AG08395 (cell line): ENCODE measurements around the gene LCN2.
A peak's percentile ranks its signal among the peaks of the same experiment; 100 is the strongest.
"Not testable (repeated sequence)": the region's sequence is repeated elsewhere in the genome, so short reads cannot be mapped to it uniquely, and the experiment has no call there.

Experiments
- DNase-seq: peaks from one replicate; pipeline ENCODE4 v3.0.0; 2012; ENCODE audit warnings: mixed read lengths, low spot score

LCN2 gene

DNA sequence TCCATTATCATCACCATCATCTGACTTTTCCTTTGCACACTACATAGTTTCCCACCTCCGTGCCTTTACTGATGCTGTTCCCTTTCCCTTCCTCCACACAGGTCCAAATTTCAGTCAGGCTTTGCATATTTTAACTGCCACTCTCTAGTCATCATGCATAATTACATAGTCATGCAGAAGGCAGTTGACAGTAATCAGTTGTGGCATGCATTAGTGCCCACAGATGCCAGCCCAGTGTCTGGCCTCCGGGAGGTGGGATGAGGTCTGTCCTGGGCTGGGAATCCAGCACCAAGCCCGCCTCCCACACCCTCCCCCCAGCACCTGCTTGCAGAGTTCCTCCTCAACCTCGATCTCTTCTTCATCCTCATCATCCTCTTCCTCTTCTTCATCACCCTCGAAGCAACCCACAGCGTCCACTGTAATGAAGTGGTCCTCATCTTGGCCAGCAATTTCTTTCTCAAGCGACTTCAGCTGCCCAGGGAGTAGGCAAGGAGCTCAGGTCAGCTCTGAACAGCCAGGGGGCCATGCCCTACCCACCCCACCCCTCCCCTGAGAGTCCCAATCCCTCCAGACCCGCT, 19.6 kb downstream of the LCN2 start:
- no peak for DNase-seq

DNA sequence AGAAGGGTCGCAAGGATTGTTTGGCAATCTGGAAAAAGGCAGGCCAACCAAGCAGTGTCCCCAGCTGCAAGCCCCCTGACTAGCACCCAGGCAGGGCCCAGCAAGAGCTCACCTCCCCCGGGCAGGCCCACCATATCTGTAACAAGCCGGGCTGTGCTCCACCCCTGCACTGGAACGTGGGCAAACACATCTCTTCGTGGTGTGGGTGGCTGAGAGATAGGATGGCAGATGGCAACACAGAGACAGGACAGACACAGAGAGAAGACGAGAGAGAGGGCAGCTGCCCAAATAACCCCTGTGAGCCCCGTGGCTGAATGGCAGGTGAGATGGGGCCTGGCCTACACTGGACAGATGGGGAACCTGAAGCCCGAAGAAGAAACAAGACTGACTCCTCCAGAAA, 20.2 kb downstream of the LCN2 start:
- no peak for DNase-seq

DNA sequence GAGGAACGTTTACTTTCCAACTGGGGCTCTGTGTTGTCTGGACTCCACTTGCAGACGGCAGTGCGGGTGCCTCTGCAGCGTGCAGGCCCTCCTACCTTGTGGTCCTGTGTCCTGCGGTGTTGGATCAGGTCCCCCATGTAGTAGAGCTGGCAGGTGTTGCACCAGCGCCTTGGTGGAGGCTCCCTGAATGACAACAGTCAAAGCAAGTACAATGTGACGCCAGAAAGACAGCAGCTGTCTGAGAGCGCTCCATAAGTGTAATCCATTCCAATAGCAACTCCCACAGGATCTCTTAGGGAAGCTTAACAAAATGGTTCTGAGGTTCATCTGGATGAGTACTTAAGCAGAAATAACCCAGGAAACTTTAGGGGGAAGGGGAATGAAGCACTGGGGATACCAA, 20.7 kb downstream of the LCN2 start:
- no peak for DNase-seq

DNA sequence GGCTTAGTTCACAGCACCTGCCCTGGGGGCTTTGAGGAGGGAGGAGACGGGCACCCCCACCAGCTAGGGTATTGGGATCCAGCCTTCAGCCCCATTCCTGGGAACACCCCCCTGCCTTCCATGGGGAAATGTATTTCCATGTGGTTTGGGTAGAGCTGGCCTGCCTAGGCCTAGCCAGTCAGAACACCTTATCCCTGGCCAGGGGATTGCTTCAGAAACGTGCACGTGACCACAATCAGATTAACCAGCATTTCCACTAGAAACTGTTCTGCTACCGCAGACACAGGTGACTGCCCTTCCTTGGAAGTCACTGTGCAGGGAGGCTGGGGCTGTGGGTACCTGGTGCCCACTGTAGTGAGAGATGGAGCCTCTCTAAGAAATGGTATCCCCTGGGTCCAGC, 24.8 kb downstream of the LCN2 start:
- DNase-seq: no peak

DNA sequence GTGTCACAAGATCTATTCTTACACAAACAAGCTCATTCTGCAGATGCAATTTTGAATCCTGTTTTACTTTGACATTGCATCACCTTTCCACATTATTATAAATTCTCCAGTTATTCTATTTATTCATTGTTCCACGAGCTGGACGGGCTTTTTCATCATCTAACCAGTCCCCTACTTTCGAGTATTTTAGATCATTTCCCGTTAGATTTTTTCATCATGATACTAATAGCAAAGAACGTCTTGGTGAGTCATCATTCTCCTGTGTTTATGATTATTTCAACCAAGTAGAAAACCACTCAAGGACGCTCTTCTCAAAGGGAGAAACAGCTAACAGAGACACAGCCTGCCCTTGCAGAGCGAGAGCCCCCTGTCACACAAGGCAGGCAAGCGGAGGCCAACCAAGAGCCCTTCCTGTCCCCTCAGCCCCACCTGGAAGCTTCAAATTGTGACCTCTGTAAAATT, 25.9 kb downstream of the LCN2 start:
- no peak for DNase-seq

DNA sequence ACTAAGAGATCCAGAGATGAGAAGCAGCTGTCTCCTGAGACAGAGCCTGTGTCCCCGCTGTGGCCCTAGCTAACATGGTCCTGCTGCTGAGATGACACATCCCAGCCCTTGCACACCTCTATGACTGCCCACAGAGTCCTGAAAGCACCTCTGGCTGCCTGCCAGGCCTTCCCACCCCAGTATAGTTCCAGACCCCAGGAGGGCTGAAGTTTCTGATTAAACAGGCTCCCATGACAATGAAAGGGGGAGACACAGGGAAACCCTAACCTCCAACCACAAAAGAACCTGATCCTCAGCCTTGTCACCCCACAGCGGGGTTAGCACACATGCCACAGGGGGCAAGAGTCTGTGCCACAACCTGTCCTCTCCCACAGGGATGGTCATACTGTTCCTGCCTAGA, 26.5 kb downstream of the LCN2 start:
- no peak for DNase-seq

DNA sequence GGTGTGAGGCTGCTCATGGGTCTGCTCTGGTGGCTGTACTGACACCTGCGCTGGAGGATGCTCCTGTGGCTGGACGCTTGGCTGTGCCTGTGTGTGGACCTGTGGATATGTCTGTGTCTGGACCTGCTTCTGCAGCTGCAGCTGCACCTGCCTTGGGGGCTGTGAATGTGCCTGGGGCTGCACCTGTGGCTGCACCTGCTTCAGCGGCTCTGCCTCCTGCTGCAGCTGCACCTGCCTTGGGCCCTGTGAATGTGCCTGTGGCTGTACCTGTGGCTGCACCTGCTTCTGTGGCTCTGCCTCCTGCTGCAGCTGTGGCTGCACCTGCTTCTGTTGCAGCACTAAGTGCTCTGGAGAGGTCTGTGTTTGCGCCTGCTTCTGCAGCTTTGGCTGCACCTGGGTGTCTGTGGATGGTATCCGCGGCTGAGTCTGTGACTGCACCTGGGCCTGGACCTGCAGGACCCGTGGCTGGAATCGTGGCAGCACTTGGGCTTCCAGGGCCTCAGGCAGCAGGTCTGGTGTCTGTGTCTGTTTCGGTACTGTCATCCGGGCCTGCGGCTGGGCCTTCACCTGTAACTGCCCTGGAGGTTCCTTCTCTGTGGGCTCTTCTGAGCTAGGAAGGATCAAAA, 29.7 kb downstream of the LCN2 start:
- DNase-seq: no peak

DNA sequence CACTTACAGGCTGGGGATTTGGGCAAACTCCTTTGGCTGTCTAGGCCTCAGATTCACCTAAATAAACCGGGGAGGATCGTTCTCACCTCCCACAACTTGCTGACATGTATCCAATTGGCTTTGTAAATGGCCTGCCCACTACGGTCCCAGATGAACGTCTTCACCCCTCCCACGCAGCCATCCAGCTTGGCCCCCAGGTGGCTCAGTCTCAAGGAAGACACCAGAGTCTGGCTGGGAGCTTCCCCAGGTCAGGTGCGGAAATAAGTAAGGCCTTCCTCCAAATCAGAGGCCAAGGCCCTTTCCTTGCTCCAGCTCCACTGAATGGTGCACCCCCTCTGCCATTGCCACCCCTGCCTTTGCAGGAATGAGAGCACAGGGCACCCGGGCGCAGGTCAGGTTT, 30.7 kb downstream of the LCN2 start:
- no peak for DNase-seq

DNA sequence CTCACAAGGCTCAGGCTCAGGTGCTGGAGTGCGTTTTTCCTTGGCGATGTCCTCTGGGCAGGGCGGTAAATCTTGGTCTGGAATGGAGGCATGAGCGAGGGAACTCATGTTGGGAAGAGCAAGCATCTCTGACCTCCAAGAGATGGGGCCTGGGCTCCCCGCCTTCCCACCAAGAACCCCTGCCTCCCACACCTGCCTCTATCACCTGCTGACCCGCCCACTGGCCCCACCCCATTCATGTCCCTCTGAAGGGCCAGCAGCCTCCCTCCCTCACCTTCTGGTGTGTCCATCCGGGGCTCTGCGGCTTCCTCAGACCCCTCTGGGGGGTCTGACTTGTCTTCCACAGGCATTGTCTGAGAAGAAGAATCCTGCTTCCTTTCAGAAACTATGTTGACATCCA, 31.2 kb downstream of the LCN2 start:
- DNase-seq: no peak

DNA sequence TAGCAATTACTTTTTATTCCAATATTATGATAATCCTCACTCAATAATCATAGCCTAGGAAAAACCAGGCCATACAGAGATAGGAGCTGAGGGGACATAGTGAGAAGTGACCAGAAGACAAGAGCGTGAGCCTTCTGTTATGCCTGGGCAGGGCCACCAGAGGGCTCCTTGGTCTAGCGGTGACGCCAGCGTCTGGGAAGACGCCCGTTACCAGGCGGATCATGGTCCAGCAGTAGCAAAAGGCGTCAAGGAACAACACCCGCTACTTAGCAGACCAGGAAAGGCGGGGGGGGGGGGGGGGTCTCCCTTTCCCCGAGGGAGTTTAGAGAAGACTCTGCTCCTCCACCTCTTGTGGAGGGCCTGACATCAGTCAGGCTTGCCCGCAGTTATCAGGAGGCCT, 32.2 kb downstream of the LCN2 start:
- DNase-seq: not testable (repeated sequence)

DNA sequence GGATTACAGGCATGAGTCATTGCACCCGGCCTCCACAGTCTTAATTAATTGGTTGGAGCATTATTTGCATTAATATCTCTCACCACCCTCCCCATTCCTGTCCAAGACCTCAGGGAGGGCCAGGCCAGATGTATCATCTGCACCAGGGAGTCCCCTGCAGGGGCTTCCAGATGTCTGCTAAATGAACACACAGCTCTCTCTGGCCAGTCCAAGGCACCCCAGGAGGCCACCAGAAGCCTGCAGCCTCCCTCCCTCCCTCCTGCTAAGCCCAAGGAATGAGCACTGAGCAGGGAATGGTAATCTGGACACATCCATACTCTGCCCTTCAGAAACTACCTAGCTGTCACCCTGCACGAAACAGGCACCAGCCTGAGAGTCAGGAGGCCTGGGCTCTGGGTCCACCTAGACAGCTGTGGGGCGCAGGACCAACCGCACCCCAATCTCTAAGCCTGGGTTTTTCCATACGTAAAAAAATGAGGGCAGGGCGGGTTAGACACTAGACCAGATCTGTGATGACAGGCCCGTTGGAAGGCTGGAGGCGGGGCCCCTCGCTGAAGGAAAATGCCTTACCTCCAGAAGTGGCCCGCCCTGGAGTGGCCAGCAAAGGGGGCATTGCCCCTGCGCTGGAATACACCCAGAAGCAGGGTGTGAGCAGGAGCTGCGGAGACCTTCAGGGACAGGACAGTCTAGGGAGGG, 33.8 kb downstream of the LCN2 start:
- DNase-seq: no peak

DNA sequence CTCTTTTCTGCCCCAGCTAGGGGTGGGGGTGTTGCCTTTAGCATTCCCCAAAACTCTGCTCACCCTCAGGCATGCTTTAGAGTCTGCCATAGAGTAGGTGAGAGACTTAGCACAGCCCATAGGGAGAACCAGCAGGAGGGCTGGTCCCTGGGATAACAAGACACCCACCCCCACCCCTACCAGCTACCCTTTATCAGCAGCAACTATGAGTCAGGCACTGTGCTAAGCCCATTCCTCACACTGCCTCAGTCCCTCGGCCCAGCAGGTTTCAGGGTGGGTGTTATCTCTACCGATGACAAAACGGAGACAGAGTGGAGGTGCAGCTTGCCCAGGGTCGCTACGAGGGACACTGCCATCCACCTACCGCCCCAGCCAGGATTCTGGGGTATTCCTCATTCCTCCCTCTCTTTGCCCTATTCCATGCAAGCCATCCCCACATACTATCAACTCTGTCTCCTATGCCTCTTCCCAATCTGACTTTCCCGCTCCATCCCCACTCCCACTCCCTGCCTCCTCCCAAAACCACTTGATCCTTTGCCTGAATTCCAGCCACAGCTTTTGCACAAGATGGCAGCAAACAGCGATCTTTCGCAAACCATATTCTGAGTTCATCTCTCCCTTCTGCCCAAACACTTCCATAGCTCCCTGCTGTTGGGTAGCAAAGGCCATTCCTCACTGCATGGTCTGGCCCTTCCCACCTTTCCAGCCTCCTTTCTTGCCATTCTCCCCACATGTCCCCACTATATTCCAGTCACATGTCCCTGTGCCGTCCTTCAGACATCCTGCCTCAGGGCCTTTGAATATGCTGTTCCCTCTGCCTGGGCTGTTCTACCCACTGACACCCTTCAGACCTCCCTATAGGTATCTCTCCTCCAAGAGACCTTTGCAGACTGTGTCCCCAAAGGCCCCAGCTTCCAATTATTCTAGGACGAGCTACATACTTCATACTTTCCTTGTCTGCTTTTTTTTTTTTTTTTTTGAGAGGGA, 37.0 kb downstream of the LCN2 start:
- no peak for DNase-seq

DNA sequence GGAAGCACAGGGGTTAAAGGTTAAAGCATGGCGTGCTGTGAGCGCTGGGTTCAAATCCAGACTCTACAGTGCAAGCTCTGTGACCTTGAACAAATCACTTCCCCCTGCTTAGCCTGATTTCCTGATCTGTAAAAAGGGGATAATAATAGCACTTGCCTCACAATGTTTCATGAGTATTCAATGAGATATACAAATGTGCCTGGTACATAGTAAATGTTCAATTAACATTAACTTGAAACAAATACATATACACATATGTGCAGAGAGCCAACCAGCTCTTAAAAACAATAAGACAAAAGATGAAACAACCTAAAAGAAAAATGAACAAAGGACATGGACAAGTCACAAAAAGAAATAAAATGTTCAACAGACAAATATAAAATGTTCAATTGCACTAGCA, 38.1 kb downstream of the LCN2 start:
- DNase-seq: no peak

DNA sequence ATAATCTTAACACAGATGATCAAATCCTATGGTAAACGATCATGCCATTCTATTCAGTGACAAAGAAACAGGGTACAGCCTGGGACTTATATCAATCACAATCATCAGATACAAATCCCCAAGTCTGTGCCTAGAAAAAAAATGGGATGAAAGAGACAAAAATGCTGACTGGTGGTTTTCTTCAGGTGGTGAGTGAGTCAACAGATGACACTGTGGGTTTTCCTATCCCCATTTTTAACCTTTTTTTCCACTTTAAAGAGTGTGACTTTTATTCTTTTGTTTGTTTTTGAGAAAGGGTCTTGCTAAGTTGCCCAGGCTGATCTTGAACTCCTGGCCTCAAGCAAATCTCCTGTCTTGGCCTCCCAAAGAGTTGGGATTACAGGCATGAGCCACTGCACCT, 39.0 kb downstream of the LCN2 start:
- no peak for DNase-seq

DNA sequence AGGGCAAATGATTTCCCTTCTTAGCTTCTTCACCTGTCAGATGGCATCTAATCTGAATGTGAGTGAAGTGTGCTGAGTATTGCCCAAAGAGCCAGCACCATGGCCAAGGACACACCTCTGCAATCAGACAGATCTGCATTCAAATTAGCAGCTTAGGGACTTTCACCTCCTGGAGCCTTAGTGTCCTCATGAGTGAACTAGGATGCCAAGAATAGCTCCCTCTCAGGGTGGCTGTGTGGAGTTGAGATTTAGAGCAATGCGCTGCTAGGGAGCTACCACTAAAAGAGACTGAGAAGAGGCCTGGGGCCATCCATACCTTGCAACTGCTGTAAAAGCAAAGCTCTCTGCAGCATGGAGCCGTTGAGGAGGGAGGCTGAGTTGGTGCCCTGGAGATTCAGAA, 40.8 kb downstream of the LCN2 start:
- DNase-seq: no peak

DNA sequence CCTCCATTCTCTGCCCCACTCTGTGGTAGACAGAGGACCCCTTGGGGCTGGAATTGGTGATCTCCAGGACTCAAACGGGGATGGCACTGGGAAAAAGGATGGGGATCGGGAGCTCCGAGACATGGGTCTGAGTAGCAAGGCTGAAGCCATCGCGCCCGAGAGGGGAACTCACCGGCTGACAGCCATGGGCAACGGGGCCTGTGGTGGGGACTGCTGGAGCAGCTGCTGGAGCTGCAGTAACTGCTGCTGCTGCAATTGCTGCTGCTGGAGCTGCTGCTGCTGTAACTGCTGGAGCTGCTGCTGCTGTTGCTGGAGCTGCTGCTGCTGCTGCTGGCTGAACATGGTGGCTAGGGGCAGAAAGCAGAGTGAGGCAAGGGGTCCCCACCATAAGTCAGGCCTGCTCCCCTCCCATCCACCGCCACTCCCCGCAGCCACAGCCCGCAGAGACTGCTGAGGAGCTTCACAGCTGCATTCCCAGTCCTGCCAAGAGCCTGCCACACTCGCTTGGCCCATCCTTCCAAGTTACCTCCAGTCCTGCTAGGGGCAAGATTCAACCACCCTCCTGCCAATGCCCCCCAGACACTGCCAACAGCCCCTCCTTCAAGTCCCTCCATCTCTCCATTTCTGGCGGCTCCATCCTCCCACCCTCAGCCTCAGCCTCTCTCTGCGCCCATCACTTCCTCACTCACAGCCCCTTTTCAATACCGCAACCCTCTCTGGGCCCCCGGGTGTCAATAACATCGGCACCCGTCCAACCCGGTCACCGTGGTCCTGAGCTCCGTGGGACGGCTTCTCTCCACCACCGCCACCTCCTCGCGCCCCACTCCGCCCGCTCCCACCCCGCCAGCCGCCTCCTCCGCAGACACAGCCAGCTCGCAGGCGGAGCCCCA, 41.5 kb downstream of the LCN2 start:
- DNase-seq: no peak

DNA sequence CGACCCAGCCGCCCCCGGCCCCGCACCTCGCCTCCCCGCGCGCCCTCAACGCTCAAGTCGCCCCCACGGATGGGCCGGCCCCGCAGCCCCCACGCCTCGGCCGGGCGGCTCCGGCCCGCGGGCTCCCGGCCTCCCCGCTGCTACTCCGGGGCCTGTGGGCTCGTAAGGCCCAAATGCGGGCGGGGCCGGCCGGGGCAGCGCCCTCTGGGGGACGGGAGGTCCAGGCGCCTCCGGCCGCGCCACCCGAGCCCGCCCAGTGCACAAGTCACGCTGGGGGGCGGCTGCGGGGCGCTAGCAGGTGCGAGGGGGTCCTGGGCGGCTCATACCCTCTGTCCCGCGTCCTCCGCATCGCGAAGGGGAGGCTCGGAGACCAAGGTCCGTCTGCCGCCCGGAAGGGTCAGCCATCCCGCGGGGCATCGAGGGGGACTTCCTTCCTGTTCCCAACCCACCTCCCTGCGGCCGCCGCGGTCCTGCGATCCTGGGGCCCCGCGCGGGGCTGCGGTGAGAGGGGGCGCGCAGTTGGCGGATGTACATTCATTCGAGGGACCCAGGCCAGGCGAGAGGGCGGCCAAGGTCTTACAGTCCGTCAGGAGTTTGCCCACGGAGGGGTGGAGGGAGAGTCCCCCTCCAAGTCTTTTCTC, 42.3 kb downstream of the LCN2 start, which contains the start of gene CIZ1:
Gene CIZ1 (minus strand): TSS at position 167 of the 641 bp plus-strand sequence. CDS start 715 bp downstream, outside the sequence.
- peak; percentile 91 for DNase-seq

DNA sequence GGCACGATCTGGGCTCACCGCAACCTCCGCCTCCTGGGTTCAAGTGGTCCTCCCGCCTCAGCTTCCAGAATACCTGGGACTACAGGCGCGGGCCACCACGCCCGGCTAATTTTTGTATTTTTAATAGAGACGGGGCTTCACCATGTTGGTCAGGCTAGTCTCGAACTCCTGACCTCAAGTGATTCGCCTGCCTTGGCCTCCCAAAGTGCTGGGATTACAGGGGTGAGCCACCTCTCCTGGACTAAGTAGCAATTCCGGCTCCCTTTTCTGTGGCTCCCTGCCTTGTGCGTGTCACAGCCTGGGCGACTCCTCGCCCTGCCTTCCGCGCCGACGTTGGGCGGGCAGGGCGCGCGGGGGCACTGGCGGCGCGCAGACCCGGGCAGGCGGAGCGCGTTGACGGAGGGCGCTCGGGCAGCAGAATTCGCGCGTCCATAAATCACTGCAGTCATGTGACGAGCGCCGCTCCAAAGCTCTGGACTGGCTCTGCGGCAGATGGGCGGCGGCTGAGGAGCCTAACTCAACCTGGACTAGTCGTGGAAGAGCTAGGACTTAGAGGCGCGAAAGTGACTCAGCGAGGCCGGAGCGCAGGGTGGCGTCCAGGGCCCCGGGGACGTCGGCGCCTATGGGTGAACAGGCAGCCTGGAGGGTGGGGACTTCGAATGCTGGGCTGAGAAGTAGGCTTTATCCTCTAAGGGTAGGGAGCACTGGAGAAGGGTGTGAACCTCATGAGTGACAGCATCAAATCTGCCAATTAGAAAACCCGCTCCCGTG, 43.5 kb downstream of the LCN2 start:
- peak; percentile 90 for DNase-seq

DNA sequence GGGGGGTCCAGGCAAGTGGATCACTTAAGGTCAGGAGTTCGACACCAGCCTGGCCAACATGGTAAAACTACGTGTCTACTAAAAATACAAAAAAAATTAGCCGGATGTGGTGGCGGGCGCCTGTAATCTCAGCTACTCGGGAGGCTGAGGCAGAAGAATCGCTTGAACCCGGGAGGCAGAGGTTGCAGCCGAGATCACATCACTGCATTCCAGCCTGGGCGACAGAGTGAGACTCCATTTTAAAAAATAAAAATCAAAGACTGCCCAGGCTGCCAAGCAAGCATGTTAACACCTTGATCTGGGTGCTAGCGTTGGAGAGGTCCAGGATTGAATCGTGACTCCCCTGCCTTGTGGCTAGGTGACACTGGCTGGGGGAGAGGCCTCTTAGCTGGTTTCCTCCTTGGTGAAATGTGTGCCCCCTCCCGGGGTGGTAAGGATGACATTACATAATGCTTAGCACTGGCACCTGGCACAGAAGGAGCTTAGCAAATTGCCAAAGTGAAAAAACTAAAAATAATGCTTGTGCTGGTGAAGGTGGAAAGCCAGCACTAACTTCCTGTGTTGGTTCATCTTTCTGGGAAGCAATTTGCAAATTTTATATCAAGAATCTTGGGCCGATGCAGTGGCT, 44.3 kb downstream of the LCN2 start:
- DNase-seq: no peak
